Nephron (organoid): ENCODE measurements around the gene ZFP57.
A peak's percentile ranks its signal among the peaks of the same experiment; 100 is the strongest.

Experiments
- H3K27ac Mint-ChIP-seq, 3 experiments: 2 replicates each; pipeline ENCODE4 v1.8.0; 2020; ENCODE audit warnings: mixed read lengths in 3 of 3, mild to moderate bottlenecking in 2 of 3, moderate library complexity in 1 of 3
- H3K27me3 Mint-ChIP-seq: 2 replicates; pipeline ENCODE4 v1.8.0; 2021; ENCODE audit warnings: low read depth, mild to moderate bottlenecking, moderate library complexity, mixed read lengths
- H3K36me3 Mint-ChIP-seq: 2 replicates; pipeline ENCODE4 v1.8.0; 2020; ENCODE audit warnings: low read depth, mixed read lengths
- H3K4me1 Mint-ChIP-seq: 2 replicates; pipeline ENCODE4 v1.8.0; 2020; ENCODE audit warnings: mixed read lengths
- H3K4me3 Mint-ChIP-seq, 3 experiments: 2 replicates each; pipeline ENCODE4 v1.8.0; 2020; ENCODE audit warnings: mild to moderate bottlenecking in 3 of 3, mixed read lengths in 3 of 3, moderate library complexity in 2 of 3
- H3K9me3 Mint-ChIP-seq: 2 replicates; pipeline ENCODE4 v1.8.0; 2020; ENCODE audit warnings: mixed read lengths
- TF ChIP-seq, protein P1 (sequence below), 3 experiments: fragments of 200-600 bp; sonication (generic); IDR thresholded peaks; one replicate each; pipeline ENCODE4 v1.5.0; 2021; ENCODE audit warnings: antibody characterized with exemption in 3 of 3; ENCODE audit not compliant: unreplicated experiment in 3 of 3

ZFP57 gene

DNA sequence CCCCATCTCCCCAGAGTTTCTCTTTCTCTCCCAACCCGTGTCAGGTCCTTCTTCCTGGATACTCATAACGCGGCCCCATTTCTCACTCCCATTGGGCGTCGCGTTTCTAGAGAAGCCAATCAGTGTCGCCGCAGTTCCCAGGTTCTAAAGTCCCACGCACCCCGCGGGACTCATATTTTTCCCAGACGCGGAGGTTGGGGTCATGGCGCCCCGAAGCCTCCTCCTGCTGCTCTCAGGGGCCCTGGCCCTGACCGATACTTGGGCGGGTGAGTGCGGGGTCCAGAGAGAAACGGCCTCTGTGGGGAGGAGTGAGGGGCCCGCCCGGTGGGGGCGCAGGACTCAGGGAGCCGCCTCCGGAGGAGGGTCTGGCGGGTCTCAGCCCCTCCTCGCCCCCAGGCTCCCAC is 42.3 kb upstream of the ZFP57 start, which contains the start of gene HLA-F:
HLA-F (plus strand) TSS at position 173 of the 404 bp plus-strand sequence; CDS start at position 203, 30 bp downstream.
- TF ChIP-seq, protein P1, sequence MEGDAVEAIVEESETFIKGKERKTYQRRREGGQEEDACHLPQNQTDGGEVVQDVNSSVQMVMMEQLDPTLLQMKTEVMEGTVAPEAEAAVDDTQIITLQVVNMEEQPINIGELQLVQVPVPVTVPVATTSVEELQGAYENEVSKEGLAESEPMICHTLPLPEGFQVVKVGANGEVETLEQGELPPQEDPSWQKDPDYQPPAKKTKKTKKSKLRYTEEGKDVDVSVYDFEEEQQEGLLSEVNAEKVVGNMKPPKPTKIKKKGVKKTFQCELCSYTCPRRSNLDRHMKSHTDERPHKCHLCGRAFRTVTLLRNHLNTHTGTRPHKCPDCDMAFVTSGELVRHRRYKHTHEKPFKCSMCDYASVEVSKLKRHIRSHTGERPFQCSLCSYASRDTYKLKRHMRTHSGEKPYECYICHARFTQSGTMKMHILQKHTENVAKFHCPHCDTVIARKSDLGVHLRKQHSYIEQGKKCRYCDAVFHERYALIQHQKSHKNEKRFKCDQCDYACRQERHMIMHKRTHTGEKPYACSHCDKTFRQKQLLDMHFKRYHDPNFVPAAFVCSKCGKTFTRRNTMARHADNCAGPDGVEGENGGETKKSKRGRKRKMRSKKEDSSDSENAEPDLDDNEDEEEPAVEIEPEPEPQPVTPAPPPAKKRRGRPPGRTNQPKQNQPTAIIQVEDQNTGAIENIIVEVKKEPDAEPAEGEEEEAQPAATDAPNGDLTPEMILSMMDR (IDR thresholded peaks at IDR 0.05; ENCODE audit: unreplicated experiment in 3 of 3) = no peak
- H3K27me3 Mint-ChIP-seq = peaks cover 80% of the 10 kb centered on the region
- no peaks in the 10 kb centered on the region for H3K4me1 Mint-ChIP-seq
- H3K27ac Mint-ChIP-seq = no peak within 1 kb of the TSS
- no peaks in the 10 kb centered on the region for H3K9me3 Mint-ChIP-seq
- peak within 1 kb of the TSS; percentile 73 to 84 (median 83) for H3K4me3 Mint-ChIP-seq
- no peaks in the 10 kb centered on the region for H3K36me3 Mint-ChIP-seq

DNA sequence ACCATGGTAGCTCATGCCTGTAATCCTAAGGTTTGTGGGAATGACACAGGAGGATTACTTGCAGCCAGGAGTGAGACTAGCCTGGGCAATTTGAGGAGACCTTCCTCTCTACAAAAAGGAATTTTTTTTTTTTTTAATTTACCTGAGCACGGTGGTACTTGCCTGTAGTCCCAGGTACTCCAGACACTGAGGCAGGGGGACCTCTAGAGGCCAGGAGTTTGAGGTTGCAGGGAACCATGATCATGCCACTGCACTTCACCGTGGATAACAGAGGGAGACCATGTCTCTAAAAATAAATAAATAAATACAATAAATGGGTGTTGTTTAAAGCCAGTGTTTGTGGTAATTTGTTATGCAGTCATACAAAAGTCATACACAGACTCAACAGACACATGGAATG is 39.9 kb upstream of the ZFP57 start:
- Mint-ChIP-seq H3K27ac (no peak overlapping the region), H3K4me3 (no peak overlapping the region), H3K4me1 (no peaks in the 10 kb centered on the region), H3K36me3 (no peaks in the 10 kb centered on the region), H3K9me3 (no peaks in the 10 kb centered on the region), H3K27me3 (peaks cover 65% of the 10 kb centered on the region)
- TF ChIP-seq, protein P1 (IDR thresholded peaks at IDR 0.05; ENCODE audit: unreplicated experiment in 3 of 3) = no peak

DNA sequence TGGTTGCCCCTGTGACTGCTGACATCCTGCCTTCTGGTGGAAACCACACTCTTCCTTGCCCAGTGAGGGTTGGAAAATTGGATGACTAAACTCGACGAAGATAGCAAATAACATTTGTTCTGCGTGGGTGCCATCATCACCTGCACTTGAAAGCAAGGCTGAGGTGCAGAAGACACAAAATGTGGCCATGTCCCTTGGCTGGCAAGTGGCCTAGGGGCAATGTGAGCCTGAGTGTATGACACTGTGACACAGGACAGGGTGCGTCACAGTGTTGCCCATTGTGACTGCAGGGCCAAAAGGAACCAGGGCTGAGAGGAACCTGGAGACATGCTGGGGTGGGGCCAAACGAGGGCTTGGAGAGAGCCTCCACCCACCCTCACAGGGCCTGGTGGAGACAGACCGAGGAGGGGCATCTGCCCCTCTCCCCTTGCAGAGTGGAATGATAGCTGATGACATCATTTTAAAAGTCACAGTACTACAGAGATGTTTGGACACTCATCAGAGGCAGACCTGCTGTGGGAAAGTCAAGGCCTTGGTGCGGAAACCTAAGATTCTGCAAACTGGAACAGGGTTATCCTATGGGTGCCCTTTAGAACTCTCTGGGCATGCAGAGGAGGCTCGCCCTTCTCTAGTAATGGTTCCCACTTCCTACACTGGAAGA is 29.5 kb upstream of the ZFP57 start:
- Mint-ChIP-seq H3K36me3 (no peaks in the 10 kb centered on the region), H3K27ac (no peak overlapping the region), H3K4me1 (peaks cover 4% of the 10 kb centered on the region), H3K9me3 (no peaks in the 10 kb centered on the region), H3K27me3 (peaks cover 66% of the 10 kb centered on the region), H3K4me3 (no peak overlapping the region)
- TF ChIP-seq, protein P1 (IDR thresholded peaks at IDR 0.05; ENCODE audit: unreplicated experiment in 3 of 3) = no peak

DNA sequence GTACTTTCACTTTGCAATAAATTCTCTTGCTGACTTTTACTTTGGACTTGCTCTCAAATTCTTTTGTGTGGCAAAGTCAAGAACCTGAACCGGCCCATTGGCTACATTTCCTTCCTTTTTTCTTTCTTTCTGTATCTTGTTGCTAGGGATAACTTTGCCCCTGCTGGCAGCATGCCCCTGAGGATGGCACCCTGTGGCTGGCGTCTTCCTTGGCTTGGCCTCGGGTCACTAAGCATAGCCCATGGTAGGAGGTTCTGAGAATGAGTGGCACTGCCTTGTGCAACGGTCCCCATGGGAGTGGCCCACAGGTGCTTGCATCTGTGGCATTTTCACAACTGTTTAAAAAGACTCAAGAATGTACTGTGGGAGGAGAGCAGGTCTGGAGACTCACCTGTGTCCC is 28.2 kb upstream of the ZFP57 start:
- H3K9me3 Mint-ChIP-seq = no peaks in the 10 kb centered on the region
- H3K27ac Mint-ChIP-seq = no peak overlapping the region
- H3K4me1 Mint-ChIP-seq = peaks cover 4% of the 10 kb centered on the region
- H3K27me3 Mint-ChIP-seq = peaks cover 63% of the 10 kb centered on the region
- no peak overlapping the region for H3K4me3 Mint-ChIP-seq
- no peaks in the 10 kb centered on the region for H3K36me3 Mint-ChIP-seq
- TF ChIP-seq, protein P1 (IDR thresholded peaks at IDR 0.05; ENCODE audit: unreplicated experiment in 3 of 3) = no peak

DNA sequence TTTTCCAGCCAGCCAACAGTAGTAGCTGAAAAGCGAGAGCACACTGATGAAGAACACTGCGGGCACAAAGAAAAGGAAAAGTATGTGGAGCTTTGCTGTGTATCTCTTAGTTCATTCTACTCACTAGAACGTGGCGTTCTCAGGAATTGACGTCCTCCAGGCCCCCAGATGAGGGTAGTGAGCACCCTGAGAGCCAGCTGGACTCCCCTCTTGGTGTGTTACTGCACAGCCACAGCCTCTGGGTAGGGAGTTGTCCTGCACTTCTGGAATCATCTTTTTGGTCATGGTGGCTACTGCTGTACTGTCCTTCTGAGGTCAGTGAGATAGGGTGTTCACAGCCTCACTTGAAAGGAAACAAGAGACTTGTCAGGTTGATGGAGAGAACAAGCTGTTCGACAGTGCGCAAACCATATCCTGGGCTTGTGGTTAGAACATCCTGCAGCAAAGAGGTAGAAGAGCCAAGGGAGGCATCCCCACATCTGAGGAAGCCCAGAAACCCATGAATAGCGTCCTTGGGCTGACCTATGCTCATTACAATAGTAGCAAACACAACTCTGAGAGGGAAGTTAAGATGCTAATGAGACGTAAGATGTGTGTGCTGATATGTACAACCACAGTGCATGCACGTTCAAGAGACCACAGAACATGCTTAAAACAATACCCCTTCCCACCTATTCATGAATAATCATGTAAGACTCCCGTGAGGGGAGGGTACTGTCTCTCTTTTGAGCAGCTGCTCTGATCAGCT is 27.7 kb upstream of the ZFP57 start:
- Mint-ChIP-seq H3K9me3 (no peaks in the 10 kb centered on the region), H3K27me3 (peaks cover 65% of the 10 kb centered on the region), H3K27ac (no peak overlapping the region), H3K4me1 (peaks cover 4% of the 10 kb centered on the region), H3K36me3 (no peaks in the 10 kb centered on the region), H3K4me3 (no peak overlapping the region)
- TF ChIP-seq, protein P1 (IDR thresholded peaks at IDR 0.05; ENCODE audit: unreplicated experiment in 3 of 3) = no peak
